Ovary (tissue), 9 donors: ENCODE results near the gene TNP2. TPM values are rescaled to one million over a fixed set of nuclear protein-coding genes. Genes with fewer than 3 reads are reported as not detected.

Experiments
- DNase-seq, 5 donors: peaks; one replicate each; pipeline ENCODE4 v3.0.0-alpha.2; 2019 to 2020
- H3K27ac ChIP-seq, 2 donors: fragments of 200-600 bp; one replicate each; pipeline versions ENCODE4 v1.5.1 to v1.8.0; 2019 to 2022
- H3K27me3 ChIP-seq: fragments of 200-600 bp; one replicate; pipeline ENCODE4 v1.8.0; 2022
- H3K36me3 ChIP-seq: fragments of 200-600 bp; sonication (generic); one replicate; pipeline ENCODE4 v1.5.1; 2019
- H3K4me1 ChIP-seq: one replicate; pipeline ENCODE4 v1.8.1; 2013; ENCODE audit warnings: mild to moderate bottlenecking, moderate library complexity; ENCODE audit not compliant: insufficient read depth
- H3K4me3 ChIP-seq: fragments of 200-600 bp; sonication (generic); one replicate; pipeline ENCODE4 v1.5.1; 2017
- H3K9me3 ChIP-seq, 2 donors: fragments of 200-600 bp in 1 of 2; sonication (generic) in 1 of 2; one replicate each; pipeline versions ENCODE4 v1.5.1 to v1.8.1; 2013 to 2019; ENCODE audit warnings: mild to moderate bottlenecking in 1 of 2, moderate library complexity in 1 of 2
- CTCF ChIP-seq, 3 donors: fragments of 450-650 bp in 2 of 3; fragments of 200-600 bp in 1 of 3; IDR thresholded peaks; one replicate each; pipeline versions ENCODE4 v1.5.1 to v1.8.0; 2016 to 2022; ENCODE audit warnings: antibody characterized with exemption in 3 of 3, mild to moderate bottlenecking in 1 of 3
- EP300 ChIP-seq: sonication (generic); formaldehyde crosslinking; IDR thresholded peaks from one replicate; pipeline ENCODE4 v1.6.1; 2017; ENCODE audit warnings: antibody characterized with exemption
- POLR2A ChIP-seq: fragments of 450-650 bp; IDR thresholded peaks from one replicate; pipeline ENCODE4 v1.6.1; 2017; ENCODE audit warnings: antibody characterized with exemption, mild to moderate bottlenecking, moderate library complexity
- WGBS, 3 donors: extraction: QIAGEN DNeasy Blood & Tissue Kit in 1 of 3; methylation state at CpG; one replicate each; pipeline versions ENCODE4 v1.1.5 to v1.1.7; 2013 to 2017; 5-methylcytosine and 5-hydroxymethylcytosine counted together
- intact Hi-C, 4 donors: fragments of 100-400 bp; cut with DNase I; formaldehyde crosslinking; loops; one replicate each; pipeline versions ENCODE4 v1.11.0 to v1.15.1; 2022 to 2023
- polyA plus RNA-seq, 2 donors: library from polyadenylated mRNA; stranded (reverse); fragments of 200-250 nt in 1 of 2; fragments of 350-450 nt in 1 of 2; fragmentation: Illumina TruSeq in 1 of 2; extraction: RNeasy Lipid Tissue Mini Kit (QIAGEN cat#74804) in 1 of 2; gene quantifications; one replicate each; pipeline ENCODE4 v1.2.3, GENCODE V29; 2013 to 2014
- total RNA-seq, 7 donors: library from RNA; depleted of rRNA in 2 of 7; stranded (reverse); fragments of >200 nt in 2 of 7; fragmentation: NEBNext Ultra II Directional in 3 of 7; extraction: Animal tissue kit (Norgen Biotek cat#: 25700) in 3 of 7; gene quantifications; one replicate each; pipeline versions ENCODE4 v1.1.0 to v1.2.4, GENCODE V29; 2016 to 2023
- donor health status: DM: no; HTN: no; CAD: no; lungs with moderate emphysema.
- donor health status: DM: no; HTN: no; CAD: no.
- donor health status: Bipolar disorder and iron deficiency.
- donor health status: DM: yes; HTN: yes; CAD: no.
- donor health status: DM: no; HTN: no; CAD: no.
- donor health status: DM: yes; HTN: yes; CAD: no.

The TNP2 gene
- total and polyA plus RNA-seq, 9 donors, result not detected

GRCh38 chr16:11310634-11310977 is 41.5 kb upstream of the TNP2 start:
- TF ChIP-seq CTCF (IDR thresholded peaks at IDR 0.05), result no peak
- no peak for TF ChIP-seq POLR2A
- no peak for TF ChIP-seq EP300
- H3K36me3 ChIP-seq, result no peaks in the 10 kb centered on the region
- no peak overlapping the region for H3K4me3 ChIP-seq
- H3K4me1 ChIP-seq, result peaks cover 20% of the 10 kb centered on the region
- H3K9me3 ChIP-seq, result no peaks in the 10 kb centered on the region
- intact Hi-C loops, result loop anchor here in 1 of 4 donors (5.0 kb wide), 1 partner anchor 53 kb away; the partner anchor contains the start of gene SOCS1
- H3K27me3 ChIP-seq, result no peaks in the 10 kb centered on the region
- peak overlapping the region in 1 of 2 donors; percentile 40 for H3K27ac ChIP-seq
- DNase-seq, result no peak
- 93 to 96% (median 94%) methylated on average over 3 of the region's 3 CpGs for WGBS, 3 donors

GRCh38 chr16:11309895-11310633 is 40.9 kb upstream of the TNP2 start:
- intact Hi-C loops, result loop anchor here in 1 of 4 donors (5.0 kb wide), 1 partner anchor 53 kb away; the partner anchor contains the start of gene SOCS1
- H3K4me3 ChIP-seq, result no peak overlapping the region
- no peaks in the 10 kb centered on the region for H3K36me3 ChIP-seq
- no peak overlapping the region for H3K27ac ChIP-seq
- H3K9me3 ChIP-seq, result no peaks in the 10 kb centered on the region
- no peak for TF ChIP-seq EP300
- no peak for TF ChIP-seq CTCF (IDR thresholded peaks at IDR 0.05)
- H3K4me1 ChIP-seq, result peaks cover 20% of the 10 kb centered on the region
- H3K27me3 ChIP-seq, result no peaks in the 10 kb centered on the region
- peak in 2 of 5 donors; percentile 39 to 54 for DNase-seq
- WGBS, 3 donors, result 42 to 49% (median 45%) methylated on average over 9 of the region's 9 CpGs

- intact Hi-C loops, result no loop called here
- DNase-seq, result no peak
- H3K4me3 ChIP-seq, result no peak overlapping the region
- WGBS, 3 donors, result 77 to 88% (median 82%) methylated on average over 15 of the region's 15 CpGs
- no peaks in the 10 kb centered on the region for H3K9me3 ChIP-seq
- no peaks in the 10 kb centered on the region for H3K36me3 ChIP-seq
- H3K27me3 ChIP-seq, result no peaks in the 10 kb centered on the region
- no peak overlapping the region for H3K27ac ChIP-seq
- TF ChIP-seq EP300 (no peak), CTCF (IDR thresholded peaks at IDR 0.05) (no peak), POLR2A (no peak)
- H3K4me1 ChIP-seq, result peaks cover 20% of the 10 kb centered on the region
These were observed 39.6 kb upstream of the TNP2 start for GRCh38 chr16:11308493-11309283.

GRCh38 chr16:11307639-11308492 is 38.7 kb upstream of the TNP2 start:
- Histone ChIP-seq H3K9me3 (no peaks in the 10 kb centered on the region), H3K27me3 (no peaks in the 10 kb centered on the region), H3K36me3 (no peaks in the 10 kb centered on the region), H3K27ac (no peak overlapping the region), H3K4me3 (no peak overlapping the region), H3K4me1 (peaks cover 18% of the 10 kb centered on the region)
- TF ChIP-seq POLR2A (no peak), EP300 (no peak), CTCF (IDR thresholded peaks at IDR 0.05) (no peak)
- 88 to 97% (median 93%) methylated on average over 18 to 21 of the region's 21 CpGs for WGBS, 3 donors
- no peak for DNase-seq
- intact Hi-C loops, result no loop called here
